H1 (cell line): ENCODE measurements around the gene ZFP1. TPM values are rescaled to one million over a fixed set of nuclear protein-coding genes. Genes with fewer than 3 reads are reported as not detected.
A peak's percentile ranks its signal among the peaks of the same experiment; 100 is the strongest.

Source experiments
- CTCF ChIA-PET: fragments of 300-600 bp; sonication (Branson Sonifier 250); formaldehyde crosslinking; loops from one replicate; lab custom pipeline; 2021; ENCODE audit not compliant: partially characterized antibody; lab: Charles Lee
- POLR2A ChIA-PET: fragments of 300-600 bp; sonication (Branson Sonifier 250); formaldehyde crosslinking; loops from one replicate; lab custom pipeline; 2021; ENCODE audit warnings: inconsistent platforms; ENCODE audit not compliant: partially characterized antibody; lab: Charles Lee
- DNase-seq, 2 experiments: peaks; one replicate each; pipeline versions ENCODE4 v3.0.0 to v3.0.0-alpha.2; 2010 to 2022; ENCODE audit warnings: low spot score in 2 of 2, low read depth in 1 of 2, mixed read lengths in 1 of 2
- FAIRE-seq: peaks from 2 replicates; lab custom pipeline; 2011; peaks lifted over from hg19 to GRCh38; lab: Jason Lieb, UNC
- H2AFZ ChIP-seq: 2 replicates; pipeline ENCODE4 v1.8.1; 2012; ENCODE audit warnings: low read length, inconsistent platforms
- H2AK5ac ChIP-seq: 2 replicates; pipeline ENCODE4 v1.6.1; 2013; ENCODE audit warnings: low read depth, low read length
- H2BK120ac ChIP-seq: replicated peaks from 2 replicates; pipeline ENCODE3; 2013; ENCODE audit warnings: low read depth, low read length, inconsistent platforms
- H2BK12ac ChIP-seq: 2 replicates; pipeline ENCODE4 v1.6.1; 2013; ENCODE audit warnings: low read depth, low read length
- H2BK15ac ChIP-seq: 2 replicates; pipeline ENCODE4 v1.6.1; 2013; ENCODE audit warnings: low read length
- H2BK20ac ChIP-seq: 2 replicates; pipeline ENCODE4 v1.6.1; 2013; ENCODE audit warnings: low read length
- H2BK5ac ChIP-seq: 2 replicates; pipeline ENCODE4 v1.6.1; 2013; ENCODE audit warnings: low read depth, low read length
- H3K14ac ChIP-seq: 2 replicates; pipeline ENCODE4 v1.6.1; 2013; ENCODE audit warnings: inconsistent platforms; ENCODE audit not compliant: insufficient read length
- H3K18ac ChIP-seq: 2 replicates; pipeline ENCODE4 v1.6.1; 2013; ENCODE audit warnings: low read length; ENCODE audit errors: extremely low read depth
- H3K23ac ChIP-seq: 2 replicates; pipeline ENCODE4 v1.6.1; 2013; ENCODE audit warnings: inconsistent platforms; ENCODE audit not compliant: insufficient read length
- H3K23me2 ChIP-seq: 2 replicates; pipeline ENCODE4 v1.6.1; 2013; ENCODE audit warnings: low read depth, low read length
- H3K27ac ChIP-seq: 2 replicates; pipeline ENCODE4 v1.6.1; 2011; ENCODE audit warnings: low read depth, low read length, inconsistent platforms
- H3K27me3 ChIP-seq, 4 experiments: replicated peaks in 1 of 4; 1 replicate in 1 of 4; 2 replicates in 3 of 4; pipeline versions ENCODE4 v1.6.1 to v1.8.1; 2011 to 2013; ENCODE audit warnings: low read length in 3 of 4, mild to moderate bottlenecking in 3 of 4, inconsistent platforms in 2 of 4, mixed read lengths in 2 of 4, moderate library complexity in 1 of 4; ENCODE audit not compliant: control insufficient read depth in 3 of 4, insufficient read depth in 3 of 4; ENCODE audit errors: extremely low read depth in 1 of 4
- H3K36me3 ChIP-seq, 4 experiments: 2 replicates each; pipeline versions ENCODE4 v1.6.1 to v1.8.1; 2011 to 2013; ENCODE audit warnings: mild to moderate bottlenecking in 4 of 4, low read length in 3 of 4, moderate library complexity in 2 of 4, control low read depth in 1 of 4, inconsistent platforms in 1 of 4; ENCODE audit not compliant: insufficient read depth in 4 of 4, control insufficient read depth in 2 of 4
- H3K4ac ChIP-seq: replicated peaks from 2 replicates; pipeline ENCODE3; 2013; ENCODE audit warnings: low read length, low read depth, mixed read lengths, inconsistent platforms; ENCODE audit not compliant: insufficient read length
- H3K4me1 ChIP-seq, 4 experiments: replicated peaks in 1 of 4; 1 replicate in 1 of 4; 2 replicates in 3 of 4; pipeline versions ENCODE4 v1.6.1 to v1.8.1; 2011 to 2013; ENCODE audit warnings: low read length in 3 of 4, inconsistent platforms in 2 of 4, mixed read lengths in 1 of 4; ENCODE audit not compliant: insufficient read depth in 4 of 4, control insufficient read depth in 3 of 4
- H3K4me2 ChIP-seq, 2 experiments: 2 replicates each; pipeline versions ENCODE4 v1.6.1 to v1.8.1; 2011 to 2013; ENCODE audit warnings: low read depth in 2 of 2, low read length in 2 of 2, control low read depth in 1 of 2, inconsistent platforms in 1 of 2, mild to moderate bottlenecking in 1 of 2; ENCODE audit not compliant: insufficient read depth in 1 of 2
- H3K4me3 ChIP-seq, 4 experiments: fragments of 200-600, 300-600 bp in 1 of 4; sonication (generic), shearing (Covaris generic), sonication (Bioruptor Twin) in 1 of 4; 2 replicates each; pipeline versions ENCODE4 v1.5.1 to v1.8.1; 2011 to 2016; ENCODE audit warnings: low read length in 4 of 4, low read depth in 3 of 4, control low read depth in 2 of 4, inconsistent platforms in 2 of 4, mild to moderate bottlenecking in 2 of 4, mixed read lengths in 1 of 4, moderate library complexity in 1 of 4; ENCODE audit not compliant: insufficient read depth in 2 of 4; ENCODE audit errors: extremely low read depth in 1 of 4
- H3K56ac ChIP-seq: replicated peaks from 2 replicates; pipeline ENCODE3; 2013; ENCODE audit warnings: low read depth, mild to moderate bottlenecking, mixed read lengths, low read length, inconsistent platforms; ENCODE audit not compliant: insufficient read length
- H3K79me1 ChIP-seq: 2 replicates; pipeline ENCODE4 v1.6.1; 2013; ENCODE audit warnings: low read depth, low read length, control low read depth
- H3K79me2 ChIP-seq, 2 experiments: 2 replicates each; pipeline versions ENCODE4 v1.6.1 to v1.8.1; 2012 to 2013; ENCODE audit warnings: low read length in 2 of 2, mild to moderate bottlenecking in 2 of 2, inconsistent platforms in 1 of 2; ENCODE audit not compliant: insufficient read depth in 2 of 2, control insufficient read depth in 1 of 2
- H3K9ac ChIP-seq, 4 experiments: replicated peaks in 1 of 4; 1 replicate in 1 of 4; 2 replicates in 3 of 4; pipeline versions ENCODE4 v1.6.1 to v1.8.1; 2011 to 2013; ENCODE audit warnings: low read depth in 3 of 4, low read length in 3 of 4, control low read depth in 2 of 4, mild to moderate bottlenecking in 2 of 4, moderate library complexity in 2 of 4, inconsistent platforms in 1 of 4; ENCODE audit errors: extremely low read depth in 1 of 4
- H3K9me3 ChIP-seq, 2 experiments: 2 replicates each; pipeline versions ENCODE4 v1.6.1 to v1.8.1; 2012 to 2013; ENCODE audit warnings: mild to moderate bottlenecking in 2 of 2, moderate library complexity in 2 of 2, control low read depth in 1 of 2, inconsistent platforms in 1 of 2, low read depth in 1 of 2, low read length in 1 of 2, mixed read lengths in 1 of 2; ENCODE audit not compliant: insufficient read depth in 2 of 2
- H4K20me1 ChIP-seq, 2 experiments: replicated peaks in 1 of 2; 2 replicates each; pipeline versions ENCODE3 to v1.8.1; 2011 to 2013; ENCODE audit warnings: inconsistent platforms in 2 of 2, low read length in 2 of 2, mild to moderate bottlenecking in 1 of 2; ENCODE audit not compliant: insufficient read depth in 2 of 2, control insufficient read depth in 1 of 2
- H4K5ac ChIP-seq: 2 replicates; pipeline ENCODE4 v1.6.1; 2013; ENCODE audit warnings: low read length, low read depth, mixed read lengths, inconsistent platforms; ENCODE audit not compliant: insufficient read length
- H4K8ac ChIP-seq: 2 replicates; pipeline ENCODE4 v1.8.0; 2013; ENCODE audit warnings: mild to moderate bottlenecking, moderate library complexity, low read length, inconsistent platforms; ENCODE audit not compliant: insufficient read depth; ENCODE audit errors: extremely low read depth
- H4K91ac ChIP-seq: replicated peaks from 2 replicates; pipeline ENCODE3; 2013; ENCODE audit warnings: low read length, mixed read lengths, inconsistent platforms; ENCODE audit not compliant: insufficient read length
- ATF3 ChIP-seq: IDR thresholded peaks from 2 replicates; pipeline ENCODE4 v1.6.1; 2011; ENCODE audit warnings: low read depth, mild to moderate bottlenecking, low read length; ENCODE audit not compliant: insufficient read depth
- CEBPB ChIP-seq: IDR thresholded peaks from 2 replicates; pipeline ENCODE4 v1.6.1; 2012; ENCODE audit warnings: low read depth, low read length
- CTCF ChIP-seq, 3 experiments: IDR thresholded peaks; 1 replicate in 2 of 3; 2 replicates in 1 of 3; pipeline versions ENCODE4 v1.5.1 to v1.6.1; 2011; ENCODE audit warnings: low read length in 3 of 3, mild to moderate bottlenecking in 3 of 3, inconsistent platforms in 2 of 3, low read depth in 1 of 3, moderate library complexity in 1 of 3; ENCODE audit not compliant: insufficient read depth in 1 of 3; ENCODE audit errors: control extremely low read depth in 1 of 3
- MAFK ChIP-seq: IDR thresholded peaks from 2 replicates; pipeline ENCODE4 v1.6.1; 2012; ENCODE audit warnings: low read depth, mild to moderate bottlenecking, improper control_type of control experiment, low read length
- RAD21 ChIP-seq, 2 experiments: IDR thresholded peaks in 1 of 2; conservative IDR thresholded peaks in 1 of 2; 2 replicates each; pipeline ENCODE4 v1.6.1; 2011; ENCODE audit warnings: low read depth in 2 of 2, low read length in 2 of 2, improper control_type of control experiment in 1 of 2, inconsistent platforms in 1 of 2, mild to moderate bottlenecking in 1 of 2, moderate library complexity in 1 of 2
- RFX5 ChIP-seq: IDR thresholded peaks from 2 replicates; pipeline ENCODE4 v1.6.1; 2011; ENCODE audit warnings: low read depth, low read length, improper control_type of control experiment, borderline replicate concordance
- WGBS, 2 experiments: shearing (Covaris generic) in 1 of 2; methylation state at CpG; one replicate each; pipeline versions ENCODE4 v1.1.6 to v1.1.7; 2013 to 2015; ENCODE audit warnings: low lambda C conversion rate in 2 of 2, mixed read lengths in 2 of 2, inconsistent platforms in 1 of 2, low coverage in 1 of 2, missing lambda C conversion rate in 1 of 2; ENCODE audit not compliant: insufficient replicate concordance in 2 of 2, insufficient coverage in 1 of 2, insufficient read length in 1 of 2; ENCODE audit errors: extremely low coverage in 1 of 2, missing lambda C conversion rate in 1 of 2; 5-methylcytosine and 5-hydroxymethylcytosine counted together
- polyA plus RNA-seq, 7 experiments: library from polyadenylated mRNA; depleted of rRNA in 3 of 7; stranded (reverse) in 5 of 7; unstranded in 2 of 7; fragments of >200 nt in 5 of 7; fragments of 200-250 nt in 2 of 7; gene quantifications; 1 replicate in 5 of 7; 2 replicates in 1 of 7; 4 replicates in 1 of 7; pipeline versions ENCODE4 v1.2.1 to v1.2.3, GENCODE V29; 2011 to 2013; ENCODE audit warnings: missing spikeins in 2 of 7, mixed read lengths in 2 of 7
- total RNA-seq: library from RNA; stranded (reverse); fragmentation: NEBNext Ultra II Directional; extraction: Animal tissue kit (Norgen Biotek cat#: 25700); gene quantifications from 2 replicates; pipeline ENCODE4 v1.2.1, GENCODE V29; 2021

The ZFP1 gene
- total and polyA plus RNA-seq, 2 of the 8 experiments (the other 6 are each of a cell fraction or from before 2014, with no cell fraction given), result 4.0 to 11.2 TPM

- no peak overlapping the region for H3K27ac ChIP-seq
- POLR2A ChIA-PET, result interaction anchor here (0.5 to 5.0 kb wide), 3 partner anchors 10 to 107 kb away, joined by 3 to 42 read pairs (median 3); no protein-coding TSS in a partner anchor
- 78% methylated on average over 11 of the region's 16 CpGs; no CpG with 5 or more reads in 1 of the 2 experiments for WGBS, 2 experiments
- no peak overlapping the region; the same call in 1 of the 2 replicates for H4K8ac ChIP-seq
- CTCF ChIA-PET, result interaction anchor here (0.6 to 8.0 kb wide), 8 partner anchors 11 to 892 kb away, joined by 3 to 133 read pairs (median 3); partner anchors contain the start of gene ZNRF1
- H2BK120ac ChIP-seq, result no peak overlapping the region
- H2BK12ac ChIP-seq, result peak overlapping the region; percentile 42; the same call in 1 of the 2 replicates
- H4K5ac ChIP-seq, result no peak overlapping the region
- no peak overlapping the region for H3K18ac ChIP-seq
- H3K4ac ChIP-seq, result no peak overlapping the region
- H4K91ac ChIP-seq, result no peak overlapping the region
- H2AFZ ChIP-seq, result no peak overlapping the region
- peaks cover 11 to 15% of the 10 kb centered on the region in 2 experiments for H4K20me1 ChIP-seq
- no peaks in the 10 kb centered on the region for H3K9me3 ChIP-seq
- no peak overlapping the region; a peak in 2 of 7 replicates for H3K9ac ChIP-seq
- H3K79me1 ChIP-seq, result peaks cover 23% of the 10 kb centered on the region
- DNase-seq (no peak), FAIRE-seq (no peak)
- H2BK20ac ChIP-seq, result no peak overlapping the region
- no peak overlapping the region for H3K56ac ChIP-seq
- H2BK5ac ChIP-seq, result peak overlapping the region; percentile 14; the same call in 1 of the 2 replicates
- peaks cover 0 to 4% (median 0%) of the 10 kb centered on the region in 4 experiments; a peak in 1 of 8 replicates for H3K36me3 ChIP-seq
- no peak overlapping the region for H3K14ac ChIP-seq
- peak overlapping the region in 1 of 2 experiments; percentile 10; a peak in 1 of 4 replicates for H3K4me2 ChIP-seq
- H3K27me3 ChIP-seq, result no peaks in the 10 kb centered on the region
- H3K23ac ChIP-seq, result no peak overlapping the region
- H2BK15ac ChIP-seq, result peak overlapping the region; percentile 51; the same call in 1 of the 2 replicates
- no peak overlapping the region for H3K4me3 ChIP-seq
- H3K4me1 ChIP-seq, result peaks cover 9 to 45% (median 32%) of the 10 kb centered on the region in 4 experiments
- peaks cover 0 to 28% of the 10 kb centered on the region in 2 experiments; a peak in 1 of 4 replicates for H3K79me2 ChIP-seq
- H2AK5ac ChIP-seq, result no peak overlapping the region; the same call in 1 of the 2 replicates
- no peaks in the 10 kb centered on the region; the same call in 1 of the 2 replicates for H3K23me2 ChIP-seq
- TF ChIP-seq CTCF (IDR thresholded peaks at IDR 0.05; ENCODE audit: control extremely low read depth in 1 of 3, insufficient read depth in 1 of 3, low read depth in 1 of 3, low read length in 3 of 3) (no peak), CEBPB (no peak), MAFK (no peak), ATF3 (no peak), RFX5 (no peak), RAD21 (IDR thresholded peaks at IDR 0.05 in 1 of 2, conservative IDR thresholded peaks at IDR 0.05 in 1 of 2; ENCODE audit: low read depth in 2 of 2, low read length in 2 of 2) (no peak)
Measured at GRCh38 chr16:75099738-75100602, 48.4 kb upstream of the ZFP1 start.
